ENCODE data around the gene MPP7. TPM values are rescaled to one million over a fixed set of nuclear protein-coding genes. Genes with fewer than 3 reads are reported as not detected.

Gene MPP7
- polyA plus RNA-seq, 1 experiment, result 0.94 TPM

DNA sequence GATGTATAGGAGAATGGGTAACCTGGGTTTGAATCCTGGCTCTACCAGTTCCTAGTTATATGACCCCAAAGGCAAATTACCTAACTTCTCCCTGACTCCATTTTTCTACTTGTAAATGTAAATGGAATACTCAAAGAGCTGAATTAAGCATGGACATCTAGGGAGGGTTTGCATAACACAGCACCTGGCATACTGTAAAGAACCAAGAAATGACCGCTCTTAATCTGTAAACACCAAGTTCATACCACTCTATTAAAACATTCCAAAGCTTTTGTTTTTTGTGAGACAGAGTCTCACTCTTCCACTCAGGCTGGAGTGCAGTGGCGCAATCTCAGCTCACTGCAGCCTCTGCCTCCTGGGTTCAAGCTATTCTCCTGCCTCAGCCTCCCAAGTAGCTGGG lies 19.6 kb downstream of the MPP7 start:
- TF ChIP-seq, protein P1, sequence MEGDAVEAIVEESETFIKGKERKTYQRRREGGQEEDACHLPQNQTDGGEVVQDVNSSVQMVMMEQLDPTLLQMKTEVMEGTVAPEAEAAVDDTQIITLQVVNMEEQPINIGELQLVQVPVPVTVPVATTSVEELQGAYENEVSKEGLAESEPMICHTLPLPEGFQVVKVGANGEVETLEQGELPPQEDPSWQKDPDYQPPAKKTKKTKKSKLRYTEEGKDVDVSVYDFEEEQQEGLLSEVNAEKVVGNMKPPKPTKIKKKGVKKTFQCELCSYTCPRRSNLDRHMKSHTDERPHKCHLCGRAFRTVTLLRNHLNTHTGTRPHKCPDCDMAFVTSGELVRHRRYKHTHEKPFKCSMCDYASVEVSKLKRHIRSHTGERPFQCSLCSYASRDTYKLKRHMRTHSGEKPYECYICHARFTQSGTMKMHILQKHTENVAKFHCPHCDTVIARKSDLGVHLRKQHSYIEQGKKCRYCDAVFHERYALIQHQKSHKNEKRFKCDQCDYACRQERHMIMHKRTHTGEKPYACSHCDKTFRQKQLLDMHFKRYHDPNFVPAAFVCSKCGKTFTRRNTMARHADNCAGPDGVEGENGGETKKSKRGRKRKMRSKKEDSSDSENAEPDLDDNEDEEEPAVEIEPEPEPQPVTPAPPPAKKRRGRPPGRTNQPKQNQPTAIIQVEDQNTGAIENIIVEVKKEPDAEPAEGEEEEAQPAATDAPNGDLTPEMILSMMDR (IDR thresholded peaks at IDR 0.05; ENCODE audit: low read depth, low read length), result no peak
- Histone ChIP-seq H3K27me3 (ENCODE audit: control insufficient read depth, insufficient read depth, low read length) (peaks cover 2% of the 10 kb centered on the region), H3K4me3 (ENCODE audit: low read depth, low read length) (no peak overlapping the region), H3K27ac (ENCODE audit: low read depth, low read length) (no peak overlapping the region), H3K9me3 (ENCODE audit: control insufficient read depth, insufficient read depth, low read length) (no peaks in the 10 kb centered on the region)
- CTCF ChIA-PET, result no interaction called here
- no peak for DNase-seq (ENCODE audit: low read depth, low spot score)
- POLR2A ChIA-PET, result no interaction called here

DNA sequence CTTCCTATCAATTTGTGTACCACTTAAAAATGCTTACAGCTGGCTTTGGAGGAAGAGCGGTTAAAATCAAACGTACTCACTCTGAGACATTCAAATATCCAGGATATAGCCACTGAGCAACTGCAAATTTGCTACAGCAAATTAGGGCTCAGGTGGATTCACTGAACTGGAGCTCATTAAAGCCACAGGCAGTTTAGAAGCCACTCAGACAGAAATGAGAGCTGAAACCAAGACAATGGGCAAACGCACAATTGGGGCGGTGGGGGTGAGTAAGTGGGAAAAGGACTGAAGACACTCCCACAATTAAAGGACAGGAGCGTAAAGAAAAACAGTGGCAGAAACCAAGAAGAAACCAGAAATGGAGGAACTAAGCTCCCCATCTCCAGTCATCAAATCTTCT lies 20.5 kb downstream of the MPP7 start:
- H3K27ac ChIP-seq (ENCODE audit: low read depth, low read length), result no peak overlapping the region
- peaks cover 2% of the 10 kb centered on the region for H3K27me3 ChIP-seq (ENCODE audit: control insufficient read depth, insufficient read depth, low read length)
- DNase-seq (ENCODE audit: low read depth, low spot score), result no peak
- H3K4me3 ChIP-seq (ENCODE audit: low read depth, low read length), result no peak overlapping the region
- ChIA-PET CTCF (no interaction called here), POLR2A (no interaction called here)
- H3K9me3 ChIP-seq (ENCODE audit: control insufficient read depth, insufficient read depth, low read length), result no peaks in the 10 kb centered on the region
- TF ChIP-seq, protein P1 (IDR thresholded peaks at IDR 0.05; ENCODE audit: low read depth, low read length), result no peak

DNA sequence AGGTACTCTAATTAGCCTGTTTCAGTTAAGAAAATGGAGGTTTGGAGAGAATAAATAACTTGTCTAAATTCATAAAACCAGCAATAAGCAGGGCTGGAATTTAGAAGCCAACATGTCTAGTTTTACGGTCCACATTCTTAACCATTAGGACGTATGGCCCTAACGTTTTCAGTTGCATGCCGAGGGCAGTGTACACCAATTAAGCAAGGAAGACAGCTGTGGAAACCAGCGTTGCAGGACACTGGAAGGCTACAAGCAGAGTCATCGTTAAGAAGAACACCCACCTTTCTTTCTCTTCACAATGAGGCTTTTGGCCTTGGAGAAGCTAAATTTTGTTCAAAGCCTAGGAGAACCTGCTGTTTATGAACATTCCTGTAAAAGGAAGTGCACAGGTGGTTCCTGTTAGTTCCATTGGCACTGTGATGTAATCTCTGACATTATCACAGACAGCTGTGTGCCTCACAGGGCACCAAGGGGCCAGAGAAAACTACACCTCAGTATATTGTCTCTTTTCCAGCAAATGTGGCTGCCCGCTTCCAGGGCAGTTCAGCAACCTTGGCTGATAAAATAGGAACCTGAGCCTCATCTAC lies 21.0 kb downstream of the MPP7 start:
- no peak overlapping the region for H3K27ac ChIP-seq (ENCODE audit: low read depth, low read length)
- DNase-seq (ENCODE audit: low read depth, low spot score), result no peak
- no peaks in the 10 kb centered on the region for H3K9me3 ChIP-seq (ENCODE audit: control insufficient read depth, insufficient read depth, low read length)
- no peak overlapping the region for H3K4me3 ChIP-seq (ENCODE audit: low read depth, low read length)
- TF ChIP-seq, protein P1 (IDR thresholded peaks at IDR 0.05; ENCODE audit: low read depth, low read length), result no peak
- ChIA-PET POLR2A (no interaction called here), CTCF (no interaction called here)
- H3K27me3 ChIP-seq (ENCODE audit: control insufficient read depth, insufficient read depth, low read length), result peaks cover 2% of the 10 kb centered on the region

DNA sequence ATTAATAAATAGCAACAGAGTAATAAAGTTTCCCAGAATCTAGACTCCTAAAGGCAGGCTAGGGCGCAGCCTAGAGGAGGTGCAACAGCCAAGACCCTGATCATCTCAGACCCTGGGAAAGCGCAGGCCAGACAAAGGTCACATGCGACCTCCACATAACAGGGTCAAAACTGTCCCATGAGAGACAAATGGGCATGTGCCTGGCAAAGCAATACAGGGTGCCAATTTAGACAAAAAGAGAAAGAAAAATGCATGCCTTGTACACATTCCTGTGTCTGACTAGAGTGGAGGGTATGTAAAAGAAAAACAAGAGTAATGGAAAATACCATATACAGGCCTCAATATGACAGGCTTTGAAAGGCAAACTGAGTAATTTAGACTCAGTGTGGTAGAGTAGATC lies 22.2 kb downstream of the MPP7 start:
- POLR2A ChIA-PET, result no interaction called here
- Histone ChIP-seq H3K27me3 (ENCODE audit: control insufficient read depth, insufficient read depth, low read length) (peaks cover 2% of the 10 kb centered on the region), H3K9me3 (ENCODE audit: control insufficient read depth, insufficient read depth, low read length) (no peaks in the 10 kb centered on the region), H3K4me3 (ENCODE audit: low read depth, low read length) (no peak overlapping the region), H3K27ac (ENCODE audit: low read depth, low read length) (no peak overlapping the region)
- CTCF ChIA-PET, result no interaction called here
- TF ChIP-seq, protein P1 (IDR thresholded peaks at IDR 0.05; ENCODE audit: low read depth, low read length), result no peak
- DNase-seq (ENCODE audit: low read depth, low spot score), result no peak

DNA sequence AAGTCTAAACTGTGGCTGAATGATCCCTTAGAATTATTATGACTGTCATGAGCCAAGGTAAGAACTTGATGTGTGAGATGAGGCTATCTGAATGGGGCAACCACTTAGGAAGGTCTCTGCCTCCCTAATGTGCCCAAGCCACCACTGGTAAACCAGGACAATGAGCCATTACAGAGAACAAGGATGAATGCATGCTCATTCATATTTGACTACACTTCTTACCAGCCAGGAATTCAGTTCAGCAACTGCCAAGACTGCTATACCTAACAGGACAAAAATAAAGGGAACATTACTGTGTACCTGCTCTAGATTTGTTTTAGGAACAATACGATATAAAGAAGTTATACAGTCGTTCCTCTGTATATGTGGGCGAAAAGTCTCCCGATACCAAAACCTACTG lies 23.0 kb downstream of the MPP7 start:
- POLR2A ChIA-PET, result no interaction called here
- DNase-seq (ENCODE audit: low read depth, low spot score), result no peak
- Histone ChIP-seq H3K27ac (ENCODE audit: low read depth, low read length) (no peak overlapping the region), H3K27me3 (ENCODE audit: control insufficient read depth, insufficient read depth, low read length) (peaks cover 2% of the 10 kb centered on the region), H3K4me3 (ENCODE audit: low read depth, low read length) (no peak overlapping the region), H3K9me3 (ENCODE audit: control insufficient read depth, insufficient read depth, low read length) (no peaks in the 10 kb centered on the region)
- CTCF ChIA-PET, result no interaction called here
- TF ChIP-seq, protein P1 (IDR thresholded peaks at IDR 0.05; ENCODE audit: low read depth, low read length), result no peak
